GM12891 (cell line): ENCODE measurements around the gene SLC38A10.

ENCODE experiments used
- POLR2A ChIP-seq: IDR thresholded peaks from 2 replicates; pipeline ENCODE4 v1.6.1; 2011; ENCODE audit warnings: low read depth, low read length, control low read depth
- POLR2AphosphoS5 ChIP-seq: IDR thresholded peaks from 2 replicates; pipeline ENCODE4 v1.6.1; 2011; ENCODE audit warnings: low read depth, low read length, control low read depth
- SPI1 ChIP-seq: IDR thresholded peaks from 2 replicates; pipeline ENCODE4 v1.6.1; 2011; ENCODE audit warnings: low read depth, low read length, control low read depth
- TAF1 ChIP-seq: IDR thresholded peaks from 2 replicates; pipeline ENCODE4 v1.6.1; 2011; ENCODE audit warnings: low read depth, low read length, control low read depth

DNA sequence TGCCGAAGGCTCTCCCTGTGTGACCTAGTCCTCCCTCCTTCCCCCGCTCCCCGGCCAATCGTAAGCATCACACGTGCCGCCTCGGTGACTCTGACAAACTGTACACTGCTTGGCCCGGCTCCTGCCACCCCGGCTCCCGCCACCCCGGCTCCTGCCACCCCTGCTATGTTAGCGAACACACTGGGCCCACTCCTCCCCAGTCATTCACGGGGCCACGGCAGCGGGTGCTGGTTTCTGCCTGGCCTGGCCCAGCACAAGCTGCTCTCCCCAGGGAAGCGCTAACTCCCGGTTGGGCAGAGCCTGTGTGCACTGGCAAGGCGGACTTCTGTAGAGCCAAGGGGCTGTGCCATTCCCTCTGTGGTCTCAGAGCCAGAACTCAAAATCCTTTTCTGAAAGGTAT, 34.0 kb downstream of the SLC38A10 start:
- TF ChIP-seq POLR2A, result no peak
- no peak for TF ChIP-seq POLR2AphosphoS5
- no peak for TF ChIP-seq TAF1
- no peak for TF ChIP-seq SPI1
